HepG2 (cell line): ENCODE measurements around the gene FGD4. TPM values are rescaled to one million over a fixed set of nuclear protein-coding genes. Genes with fewer than 3 reads are reported as not detected.

ENCODE experiments used
- ATAC-seq: fragments of 200-7000 bp; cut with Tn5 transposase; 3 replicates; pipeline ENCODE4 v1.9.1; 2020; ENCODE audit warnings: mild to moderate bottlenecking, moderate library complexity
- BruUV-seq: library from RNA; stranded (reverse); fragments of 400-500 nt; replicated peaks from 2 replicates; lab custom pipeline; 2021; lab: Mats Ljungman, UMichigan
- CTCF ChIA-PET: fragments of 300-600 bp; formaldehyde crosslinking; extraction: SDS; loops from one replicate; lab custom pipeline; 2021; ENCODE audit warnings: low total read pairs, inconsistent platforms, low intra/inter-chr PET ratio; lab: Yijun Ruan, JAX
- POLR2A ChIA-PET: fragments of 350-600 bp; sonication (Branson Sonifier 250); formaldehyde crosslinking; loops from one replicate; lab custom pipeline; 2020; ENCODE audit warnings: antibody characterized with exemption, inconsistent platforms; lab: Yijun Ruan, JAX
- DNase-seq: peaks from one replicate; pipeline ENCODE4 v3.0.0-alpha.2; 2015; ENCODE audit warnings: low spot score
- FAIRE-seq: peaks from 3 replicates; lab custom pipeline; 2011; peaks lifted over from hg19 to GRCh38; lab: Jason Lieb, UNC
- H2AFZ ChIP-seq: one replicate; pipeline ENCODE4 v1.6.1; 2011; ENCODE audit warnings: low read length, inconsistent platforms
- H3K27ac ChIP-seq: fragments of 300-600 bp; 3 replicates; pipeline ENCODE4 v1.8.0; 2011; ENCODE audit warnings: mixed run types, mild to moderate bottlenecking, mixed read lengths, low read length, inconsistent platforms; ENCODE audit not compliant: insufficient read depth; ENCODE audit errors: extremely low read length
- H3K27me3 ChIP-seq, 2 experiments: fragments of 200-600 bp in 1 of 2; 2 replicates in 1 of 2; 3 replicates in 1 of 2; pipeline versions ENCODE4 v1.6.0 to v1.8.0; 2011; ENCODE audit warnings: low read length in 2 of 2, mild to moderate bottlenecking in 2 of 2, moderate library complexity in 2 of 2, inconsistent platforms in 1 of 2; ENCODE audit not compliant: insufficient read depth in 2 of 2, control insufficient read depth in 1 of 2
- H3K36me3 ChIP-seq, 2 experiments: fragments of 200-600 bp in 1 of 2; replicated peaks in 1 of 2; 2 replicates in 1 of 2; 3 replicates in 1 of 2; pipeline versions ENCODE4 v1.5.1 to v1.8.0; 2011; ENCODE audit warnings: low read length in 2 of 2, inconsistent platforms in 1 of 2; ENCODE audit not compliant: insufficient read depth in 2 of 2, control insufficient read depth in 1 of 2
- H3K4me1 ChIP-seq: 2 replicates; pipeline ENCODE4 v1.5.1; 2012; ENCODE audit warnings: low read length, inconsistent platforms; ENCODE audit not compliant: insufficient read depth
- H3K4me2 ChIP-seq: 2 replicates; pipeline ENCODE4 v1.6.0; 2011; ENCODE audit warnings: low read depth, low read length, inconsistent platforms
- H3K4me3 ChIP-seq, 3 experiments: fragments of 200-600 bp in 1 of 3; sonication (generic), shearing (Covaris generic) in 1 of 3; replicated peaks in 1 of 3; 2 replicates each; pipeline ENCODE4 v1.5.1; 2011 to 2016; ENCODE audit warnings: low read length in 3 of 3, inconsistent platforms in 2 of 3, low read depth in 2 of 3, mild to moderate bottlenecking in 2 of 3, control low read depth in 1 of 3, mixed read lengths in 1 of 3; ENCODE audit not compliant: insufficient read depth in 1 of 3
- H3K79me2 ChIP-seq: one replicate; pipeline ENCODE4 v1.6.1; 2011; ENCODE audit warnings: low read length, inconsistent platforms; ENCODE audit not compliant: insufficient read depth
- H3K9ac ChIP-seq: 2 replicates; pipeline ENCODE4 v1.6.0; 2011; ENCODE audit warnings: mild to moderate bottlenecking, low read depth, low read length, inconsistent platforms; ENCODE audit not compliant: insufficient read depth
- H3K9me3 ChIP-seq: 2 replicates; pipeline ENCODE4 v1.5.1; 2012; ENCODE audit warnings: mild to moderate bottlenecking, low read length
- H4K20me1 ChIP-seq: 2 replicates; pipeline ENCODE4 v1.6.0; 2011; ENCODE audit warnings: inconsistent platforms, mild to moderate bottlenecking, low read length, moderate library complexity; ENCODE audit not compliant: insufficient read depth
- CHD2 ChIP-seq: IDR thresholded peaks from 2 replicates; pipeline ENCODE4 v1.6.1; 2011; ENCODE audit warnings: low read depth, low read length, improper control_type of control experiment
- CREBL2 ChIP-seq: sonication (generic); formaldehyde crosslinking; IDR thresholded peaks from 2 replicates; pipeline ENCODE4 v1.8.1; 2023; ENCODE audit warnings: missing genetic modification reagents, mild to moderate bottlenecking, borderline replicate concordance
- FOXA1 ChIP-seq, 2 experiments: fragments of 450-650 bp in 1 of 2; sonication (generic) in 1 of 2; formaldehyde crosslinking in 1 of 2; IDR thresholded peaks; 2 replicates each; pipeline versions ENCODE4 v1.4.0 to v1.6.1; 2016 to 2020; ENCODE audit warnings: missing genetic modification reagents in 1 of 2
- MED1 ChIP-seq: sonication (generic); formaldehyde crosslinking; IDR thresholded peaks from 2 replicates; pipeline ENCODE4 v1.4.0; 2020; ENCODE audit warnings: missing genetic modification reagents
- NR0B2 ChIP-seq: sonication (generic); formaldehyde crosslinking; IDR thresholded peaks from 2 replicates; pipeline ENCODE4 v1.4.0; 2020; ENCODE audit warnings: mild to moderate bottlenecking, missing genetic modification reagents
- PITX1 ChIP-seq: sonication (generic); formaldehyde crosslinking; IDR thresholded peaks from 2 replicates; pipeline ENCODE4 v1.5.1; 2020; ENCODE audit warnings: mild to moderate bottlenecking, missing genetic modification reagents
- RARG ChIP-seq: sonication (generic); formaldehyde crosslinking; IDR thresholded peaks from 2 replicates; pipeline ENCODE4 v1.4.0; 2020; ENCODE audit warnings: low read depth, mild to moderate bottlenecking, missing genetic modification reagents
- REXO4 ChIP-seq: sonication (generic); formaldehyde crosslinking; IDR thresholded peaks from 2 replicates; pipeline ENCODE4 v1.8.0; 2022; ENCODE audit warnings: missing genetic modification reagents, mild to moderate bottlenecking, borderline replicate concordance
- SUZ12 ChIP-seq: fragments of 150-350 bp; IDR thresholded peaks from 2 replicates; pipeline ENCODE4 v1.6.1; 2014; ENCODE audit warnings: low read depth, low read length
- TEAD3 ChIP-seq: optimal IDR thresholded peaks from 2 replicates; pipeline ENCODE3; 2016; ENCODE audit warnings: borderline replicate concordance
- ZMAT5 ChIP-seq: sonication (generic); formaldehyde crosslinking; IDR thresholded peaks from 2 replicates; pipeline ENCODE4 v1.5.0; 2020; ENCODE audit warnings: mild to moderate bottlenecking, low read depth, missing genetic modification reagents, borderline replicate concordance
- ZNF225 ChIP-seq: sonication (generic); formaldehyde crosslinking; IDR thresholded peaks from 2 replicates; pipeline ENCODE4 v1.4.0; 2020; ENCODE audit warnings: mild to moderate bottlenecking, missing genetic modification reagents
- ZNF253 ChIP-seq: sonication (generic); formaldehyde crosslinking; IDR thresholded peaks from 2 replicates; pipeline ENCODE4 v1.8.0; 2022; ENCODE audit warnings: mild to moderate bottlenecking, missing genetic modification reagents, borderline replicate concordance
- ZNF407 ChIP-seq: sonication (generic); formaldehyde crosslinking; IDR thresholded peaks from one replicate; pipeline ENCODE4 v1.5.1; 2020; ENCODE audit warnings: mild to moderate bottlenecking, missing genetic modification reagents; ENCODE audit errors: not compliant biosample characterization
- ZNF616 ChIP-seq: sonication (generic); formaldehyde crosslinking; IDR thresholded peaks from 2 replicates; pipeline ENCODE4 v1.5.0; 2020; ENCODE audit warnings: low read depth, mild to moderate bottlenecking, missing genetic modification reagents
- WGBS: methylation state at CpG from one replicate; pipeline ENCODE4 v1.1.6; 2017; ENCODE audit warnings: low lambda C conversion rate; 5-methylcytosine and 5-hydroxymethylcytosine counted together
- in situ Hi-C: cut with HindIII; loops from 2 replicates; pipeline ENCODE4 v1.10.0; 2017; ENCODE audit warnings: low pct_unique_long_range_greater_than_20kb; ENCODE audit not compliant: extremely low pct_ligation_motif_present
- intact Hi-C: fragments of 100-400 bp; cut with micrococcal nuclease; formaldehyde crosslinking; loops from one replicate; pipeline ENCODE4 v1.10.0; 2022; ENCODE audit not compliant: unreplicated experiment
- polyA plus RNA-seq, 8 experiments: library from polyadenylated mRNA; depleted of rRNA in 3 of 8; stranded (reverse) in 7 of 8; unstranded in 1 of 8; fragments of >200 nt; fragmentation: Illumina TruSeq in 4 of 8; extraction: Trizol in 4 of 8; gene quantifications; 2 replicates each; pipeline versions ENCODE4 v1.2.1 to v1.2.3, GENCODE V29; 2011 to 2016; ENCODE audit warnings: low read depth in 4 of 8, missing spikeins in 1 of 8, mixed read lengths in 1 of 8; ENCODE audit not compliant: insufficient read depth in 1 of 8
- total RNA-seq, 5 experiments: library from RNA; depleted of rRNA; stranded (reverse); fragments of >200 nt; fragmentation: Illumina TruSeq; extraction: Trizol; gene quantifications; 2 replicates each; pipeline ENCODE4 v1.2.3, GENCODE V29; 2016; ENCODE audit warnings: low read depth in 1 of 5

Gene FGD4
- total and polyA plus RNA-seq, 2 of the 13 experiments (the other 11 are each of a cell fraction or from before 2014, with no cell fraction given): 4.6 to 6.6 TPM

GRCh38 chr12:32508626-32509025 lies 109.3 kb downstream of the FGD4 start:
- ChIA-PET POLR2A (no interaction called here), CTCF (no interaction called here)
- H3K27ac ChIP-seq: no peak overlapping the region
- no peaks in the 10 kb centered on the region for H4K20me1 ChIP-seq
- no peaks in the 10 kb centered on the region for H3K79me2 ChIP-seq
- in situ Hi-C loops (no loop called here), intact Hi-C loops (no loop called here)
- no peak overlapping the region for H2AFZ ChIP-seq
- WGBS: 93% methylated on average over 3 of the region's 3 CpGs
- no peak overlapping the region for H3K4me2 ChIP-seq
- H3K4me3 ChIP-seq: no peak overlapping the region
- no peaks in the 10 kb centered on the region for H3K9me3 ChIP-seq
- DNase-seq (no peak), FAIRE-seq (no peak), ATAC-seq (no peak)
- TF ChIP-seq NR0B2 (CRISPR knock-in tag) (no peak), SUZ12 (no peak), ZNF407 (no peak), CREBL2 (CRISPR knock-in tag) (no peak), ZNF616 (CRISPR knock-in tag) (no peak), CHD2 (no peak), ZNF253 (CRISPR knock-in tag) (no peak), FOXA1 (IDR thresholded peaks at IDR 0.05) (no peak), FOXA1 (CRISPR knock-in tag; IDR thresholded peaks at IDR 0.05) (no peak), PITX1 (CRISPR knock-in tag) (no peak), TEAD3 (CRISPR knock-in tag) (no peak), MED1 (CRISPR knock-in tag) (no peak), RARG (CRISPR knock-in tag) (no peak), ZNF225 (no peak), ZMAT5 (CRISPR knock-in tag) (no peak), REXO4 (CRISPR knock-in tag) (no peak)
- no peak overlapping the region for H3K9ac ChIP-seq
- no TSS peak for BruUV-seq
- no peaks in the 10 kb centered on the region for H3K36me3 ChIP-seq
- H3K27me3 ChIP-seq: no peaks in the 10 kb centered on the region
- peaks cover 7% of the 10 kb centered on the region for H3K4me1 ChIP-seq
